CD4-positive, alpha-beta T cell treated with Interleukin-6 at 100 ng/mL for 8 hours (primary cell): Measurements from ENCODE around the gene BCL2L2.
"Not testable (repeated sequence)": the region's sequence is repeated elsewhere in the genome, so short reads cannot be mapped to it uniquely, and the experiment has no call there.

Experiments used
- DNase-seq: peaks from one replicate; pipeline ENCODE4 v3.0.0-alpha.2; 2020; ENCODE audit warnings: mixed read lengths, low spot score

BCL2L2 gene

GRCh38 chr14:23324455-23324846 lies 17.8 kb downstream of the BCL2L2 start:
- DNase-seq = no peak

GRCh38 chr14:23324993-23325392 lies 18.4 kb downstream of the BCL2L2 start:
- DNase-seq = no peak

- not testable (repeated sequence) for DNase-seq
Observed at GRCh38 chr14:23325746-23326145, 19.1 kb downstream of the BCL2L2 start.

- no peak for DNase-seq
Observed at GRCh38 chr14:23326491-23327332, 20.1 kb downstream of the BCL2L2 start.

GRCh38 chr14:23327947-23328744 lies 21.5 kb downstream of the BCL2L2 start:
- peak; percentile 70 for DNase-seq

- no peak for DNase-seq
Observed at GRCh38 chr14:23335623-23336022, 29.0 kb downstream of the BCL2L2 start.

- no peak for DNase-seq
Observed at GRCh38 chr14:23339506-23340268, 33.1 kb downstream of the BCL2L2 start.

GRCh38 chr14:23344481-23344880 lies 37.8 kb downstream of the BCL2L2 start:
- DNase-seq = no peak

GRCh38 chr14:23345987-23346692 lies 39.5 kb downstream of the BCL2L2 start:
- DNase-seq = no peak

- DNase-seq = no peak
Observed at GRCh38 chr14:23346693-23347405, 40.2 kb downstream of the BCL2L2 start.

GRCh38 chr14:23347406-23348296 lies 41.0 kb downstream of the BCL2L2 start:
- no peak for DNase-seq

GRCh38 chr14:23348297-23348655 lies 41.6 kb downstream of the BCL2L2 start:
- no peak for DNase-seq

GRCh38 chr14:23349156-23349845 lies 42.7 kb downstream of the BCL2L2 start:
- DNase-seq = no peak

GRCh38 chr14:23351681-23352505 lies 45.3 kb downstream of the BCL2L2 start:
- DNase-seq = no peak

- DNase-seq = peak; percentile 44
Observed at GRCh38 chr14:23352506-23353432, 46.1 kb downstream of the BCL2L2 start, which contains the start of gene SLC22A17. TSS of gene SLC22A17 (minus strand) at chr14:23352887.

GRCh38 chr14:23353433-23353780 lies 46.8 kb downstream of the BCL2L2 start:
- no peak for DNase-seq

- DNase-seq = no peak
Observed at GRCh38 chr14:23354990-23355389, 48.4 kb downstream of the BCL2L2 start.
